GM19351 (cell line): ENCODE data around the gene CCNK.

ENCODE experiments used
- ATAC-seq: cut with Tn5 transposase; IDR thresholded peaks from one replicate; pipeline ENCODE4 v1.9.1; 2021; ENCODE audit warnings: mild to moderate bottlenecking, moderate library complexity; ENCODE audit not compliant: unreplicated experiment

CCNK gene

DNA sequence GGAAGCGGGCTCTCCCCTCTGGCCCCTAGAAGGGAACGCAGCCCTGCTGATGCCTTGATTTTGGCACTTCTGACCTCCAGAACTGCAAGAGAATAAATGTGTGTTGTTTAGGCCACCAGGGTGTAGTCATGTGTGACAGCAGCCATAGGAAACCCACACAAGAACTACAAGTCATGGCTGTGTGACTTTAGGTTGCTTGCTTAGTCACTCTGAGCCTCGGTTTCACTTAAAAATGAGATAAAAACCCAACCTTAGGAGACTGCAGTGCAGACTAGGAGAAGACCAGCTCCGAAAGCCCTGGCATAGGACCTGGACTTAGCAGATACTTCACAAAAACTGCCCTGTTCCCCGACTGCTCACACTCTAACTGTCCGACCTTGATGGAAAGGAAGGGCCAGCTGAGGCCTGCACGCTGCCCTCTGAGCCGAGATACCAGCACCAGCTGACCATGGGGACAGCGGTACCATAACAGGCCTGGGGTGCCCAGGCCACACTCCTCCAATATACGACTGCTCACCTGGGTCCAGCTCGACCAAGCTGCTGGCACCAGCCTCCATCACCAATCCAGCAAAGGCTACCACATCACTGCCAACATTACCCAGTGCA, 69.3 kb downstream of the CCNK start:
- no peak for ATAC-seq

DNA sequence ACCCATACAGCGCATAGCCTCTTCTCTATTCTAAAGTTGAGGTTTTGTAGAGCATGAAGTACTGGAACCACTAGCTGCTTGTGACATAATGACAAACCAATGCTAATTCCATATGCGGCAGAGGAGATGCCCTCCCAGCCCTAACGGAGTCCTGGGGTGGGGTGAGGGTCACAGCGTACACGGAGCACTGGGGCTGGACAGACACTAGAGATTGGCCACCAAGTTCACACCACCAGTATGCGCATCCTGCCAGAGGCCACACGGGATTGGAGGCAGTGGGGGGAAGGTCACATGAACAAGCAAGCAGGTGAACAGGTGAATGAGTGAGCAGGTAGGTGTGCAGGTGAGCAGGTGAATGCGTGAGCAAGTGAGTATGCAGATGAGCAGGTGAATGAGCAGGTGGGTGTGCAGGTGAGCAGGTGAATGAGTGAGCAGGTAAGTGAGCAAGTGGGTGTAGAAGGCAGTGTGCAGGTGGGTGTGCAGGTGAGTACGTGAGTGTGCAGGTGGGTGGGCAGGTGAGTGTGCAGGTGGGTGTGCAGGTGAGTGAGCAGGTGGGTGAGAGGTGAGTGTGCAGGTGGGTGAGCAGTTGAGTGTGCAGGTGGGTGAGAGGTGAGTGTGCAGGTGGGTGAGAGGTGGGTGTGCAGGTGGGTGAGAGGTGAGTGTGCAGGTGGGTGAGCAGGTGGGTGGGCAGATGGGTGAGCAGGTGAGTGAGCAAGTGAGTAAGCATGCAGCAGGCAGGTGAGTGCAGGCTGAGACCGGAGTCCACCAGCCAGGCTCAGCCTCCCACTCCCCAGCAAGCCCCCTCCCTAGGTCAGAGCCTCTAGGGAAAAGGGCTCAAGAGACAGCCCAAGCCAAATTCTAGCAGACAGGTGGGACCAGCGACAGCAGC, 70.1 kb downstream of the CCNK start:
- no peak for ATAC-seq

DNA sequence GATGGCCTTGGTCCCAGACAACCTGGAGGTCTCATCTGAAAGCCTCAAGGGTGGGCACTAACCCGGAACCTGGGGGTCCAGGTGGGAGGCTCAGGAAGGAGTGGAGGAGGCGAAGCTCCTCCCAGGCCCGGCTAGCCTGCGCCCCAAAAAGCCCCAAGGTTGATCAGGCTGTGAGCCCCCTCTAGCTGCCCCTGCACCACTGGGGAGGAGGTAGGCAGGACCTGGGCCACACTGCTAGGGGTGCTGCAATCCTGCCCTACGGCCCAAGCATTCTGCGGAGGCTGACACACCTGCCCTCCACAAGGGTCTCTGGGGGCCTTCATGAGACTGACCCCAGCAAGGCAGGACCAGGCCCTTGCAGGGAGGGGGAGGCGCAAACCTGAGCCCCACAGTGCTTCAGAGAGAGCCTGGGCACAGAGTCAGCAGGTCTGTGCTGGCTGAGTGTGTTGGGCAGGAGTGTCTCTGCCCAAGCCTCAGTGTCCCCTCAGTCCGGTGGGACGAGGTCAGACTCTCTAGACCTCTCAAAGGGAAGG, 70.9 kb downstream of the CCNK start:
- ATAC-seq, result no peak

DNA sequence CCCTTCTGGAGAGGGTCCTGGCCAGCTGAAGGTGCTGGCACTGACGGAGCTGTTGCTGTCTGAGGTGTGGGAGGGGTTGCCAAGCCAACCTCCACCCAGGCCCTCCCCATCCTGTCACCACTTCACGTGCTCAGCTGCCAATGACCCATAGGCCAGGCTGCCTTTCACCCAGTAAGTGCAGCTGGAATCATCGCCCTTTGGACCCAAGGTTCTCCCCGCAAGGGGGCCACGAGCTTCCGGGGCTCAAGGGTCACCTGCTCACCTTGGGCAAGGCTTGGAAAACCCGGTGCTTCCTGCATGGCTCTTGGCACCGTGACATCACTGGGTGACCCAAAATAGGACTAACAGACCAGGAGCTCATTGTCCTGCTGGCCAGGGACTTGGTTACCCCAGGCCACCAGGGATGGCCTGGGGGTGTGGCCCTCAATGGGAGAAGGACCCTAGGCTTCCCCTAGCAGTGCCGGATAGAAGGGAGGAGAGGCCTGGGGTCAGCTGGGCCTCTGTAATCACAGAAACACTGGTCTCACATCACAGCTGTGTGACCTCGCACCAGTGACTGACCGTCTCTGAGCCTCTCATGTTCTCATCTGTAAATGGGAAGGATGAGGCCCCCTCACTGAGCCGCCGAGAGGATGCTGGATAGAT, 71.5 kb downstream of the CCNK start:
- ATAC-seq, result no peak

- ATAC-seq, result no peak
These were observed 73.0 kb downstream of the CCNK start for GRCh38 chr14:99554184-99554583.

- ATAC-seq, result no peak
These were observed 73.7 kb downstream of the CCNK start for GRCh38 chr14:99554757-99555531.

DNA sequence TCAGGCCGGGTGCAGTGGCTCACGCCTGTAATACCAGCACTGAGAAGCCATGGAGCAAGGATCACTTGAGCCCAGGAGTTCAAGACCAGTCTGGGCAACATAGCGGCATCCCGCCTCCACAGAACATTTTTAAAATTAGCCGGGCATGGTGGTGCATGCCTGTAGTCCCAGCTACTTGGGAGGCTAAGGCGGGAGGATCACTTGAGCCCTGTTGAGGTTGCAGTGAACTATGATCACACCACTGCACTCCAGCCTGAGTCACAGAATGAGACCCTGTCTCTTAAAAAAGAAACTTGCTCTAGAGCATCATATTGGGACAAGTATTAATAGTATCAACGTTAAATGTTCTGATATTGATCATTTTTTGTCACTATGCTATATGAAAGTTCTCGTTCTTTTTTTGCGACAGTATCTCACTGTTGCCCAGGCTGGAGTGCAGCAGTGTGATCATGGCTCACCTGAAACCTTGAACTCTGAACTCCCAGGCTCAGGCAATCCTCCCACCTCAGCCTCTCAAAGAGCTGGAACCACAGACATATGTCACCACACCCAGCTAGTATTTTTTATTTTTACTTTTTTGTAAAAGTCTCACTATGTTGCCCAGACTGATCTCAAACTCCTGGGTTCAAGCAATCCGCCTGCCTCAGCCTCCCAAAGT, 75.1 kb downstream of the CCNK start:
- no peak for ATAC-seq

DNA sequence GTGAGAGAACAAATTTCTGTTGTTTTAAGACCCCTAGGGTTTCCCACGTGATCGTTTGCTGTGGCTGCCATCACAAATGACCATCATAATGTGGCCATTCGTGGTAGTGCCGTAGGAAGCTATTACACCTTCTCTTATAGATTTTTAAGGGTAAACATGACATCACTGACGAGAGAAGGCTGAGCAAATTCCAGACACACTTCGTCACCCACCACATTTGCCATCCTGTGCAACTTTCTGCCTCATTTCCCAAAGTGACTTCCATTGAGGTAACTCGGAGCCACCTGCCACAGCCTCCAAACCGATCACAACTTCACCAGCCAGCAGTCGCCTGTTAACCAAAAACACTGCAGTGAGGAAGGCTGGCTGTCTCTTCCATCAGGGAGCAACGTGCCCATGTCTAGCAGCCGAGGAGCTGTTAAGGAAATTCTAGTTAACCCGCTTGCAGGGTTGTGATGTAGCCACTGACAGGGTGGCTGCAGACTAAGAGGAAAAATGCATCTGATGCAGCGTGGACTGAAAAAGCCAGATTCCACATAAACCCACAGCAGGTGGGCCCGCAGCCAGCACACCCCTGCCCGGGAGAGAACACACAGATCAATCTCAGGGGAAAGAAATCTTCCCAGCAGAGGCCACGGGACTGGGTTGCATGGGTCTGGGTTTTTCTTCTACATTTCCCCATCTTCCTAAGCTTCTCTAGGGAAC, 78.2 kb downstream of the CCNK start:
- ATAC-seq, result no peak

DNA sequence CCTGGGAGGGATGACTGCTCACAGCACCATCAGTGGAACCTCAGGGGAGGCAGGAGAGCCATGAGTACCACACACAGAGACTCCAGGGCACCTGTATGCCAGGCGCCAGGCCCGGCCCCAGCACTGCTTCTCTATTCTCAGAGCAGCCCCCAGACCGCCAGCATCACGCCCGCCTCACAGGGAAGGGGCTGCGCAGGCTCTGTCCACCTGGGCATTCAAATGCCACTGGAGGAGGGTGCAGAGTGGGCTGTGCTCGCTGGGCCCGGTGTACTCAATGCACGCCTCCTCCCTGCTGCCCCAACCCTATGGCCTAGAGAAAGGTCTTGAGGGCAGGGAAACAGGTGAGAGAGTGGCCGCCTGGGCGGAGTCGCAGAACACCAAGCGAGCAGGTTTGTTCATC, 79.2 kb downstream of the CCNK start:
- no peak for ATAC-seq

DNA sequence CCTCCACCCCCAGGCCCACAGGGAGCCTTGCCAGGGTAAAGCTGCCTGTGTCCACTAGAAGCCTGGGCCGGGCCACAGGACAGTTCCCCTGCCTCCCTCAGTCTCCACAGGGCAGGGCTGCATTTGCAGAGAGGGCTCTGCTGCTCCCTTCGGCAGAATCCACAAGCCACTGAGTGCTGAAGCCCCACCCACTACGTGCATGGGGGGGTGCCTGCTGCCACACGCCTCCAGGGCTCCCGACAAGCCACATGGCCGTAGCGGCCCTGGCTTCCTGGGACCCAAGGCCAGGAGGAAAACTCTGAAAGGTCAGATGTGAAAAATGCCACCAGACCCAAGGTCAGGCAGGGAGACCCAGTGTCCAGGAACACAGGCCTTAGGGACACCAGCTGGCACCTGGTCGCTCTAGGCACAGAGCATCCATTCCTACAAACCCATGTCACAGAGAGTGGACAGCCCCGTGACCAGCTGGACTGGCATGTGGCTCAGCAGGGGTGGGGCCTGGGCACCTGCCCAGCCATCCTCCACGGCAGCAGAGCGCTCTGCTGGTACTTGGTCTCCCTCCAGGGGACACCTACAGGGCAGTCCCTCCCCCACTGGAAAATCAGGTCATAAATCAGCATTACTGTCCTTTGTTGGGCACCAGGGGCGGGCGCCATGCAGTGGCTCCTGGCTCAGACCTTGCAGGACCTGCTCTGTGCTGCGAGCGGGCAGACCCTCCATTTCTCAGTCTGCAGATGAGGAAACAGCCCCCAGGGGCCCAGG, 79.9 kb downstream of the CCNK start:
- no peak for ATAC-seq

- ATAC-seq, result no peak
These were observed 80.7 kb downstream of the CCNK start for GRCh38 chr14:99561864-99562263.
